NCI-H226 (cell line): Measurements from ENCODE around the gene NRF1.

ENCODE experiments used
- DNase-seq: peaks from one replicate; pipeline ENCODE4 v3.0.0-alpha.2; 2015

NRF1 gene

DNA sequence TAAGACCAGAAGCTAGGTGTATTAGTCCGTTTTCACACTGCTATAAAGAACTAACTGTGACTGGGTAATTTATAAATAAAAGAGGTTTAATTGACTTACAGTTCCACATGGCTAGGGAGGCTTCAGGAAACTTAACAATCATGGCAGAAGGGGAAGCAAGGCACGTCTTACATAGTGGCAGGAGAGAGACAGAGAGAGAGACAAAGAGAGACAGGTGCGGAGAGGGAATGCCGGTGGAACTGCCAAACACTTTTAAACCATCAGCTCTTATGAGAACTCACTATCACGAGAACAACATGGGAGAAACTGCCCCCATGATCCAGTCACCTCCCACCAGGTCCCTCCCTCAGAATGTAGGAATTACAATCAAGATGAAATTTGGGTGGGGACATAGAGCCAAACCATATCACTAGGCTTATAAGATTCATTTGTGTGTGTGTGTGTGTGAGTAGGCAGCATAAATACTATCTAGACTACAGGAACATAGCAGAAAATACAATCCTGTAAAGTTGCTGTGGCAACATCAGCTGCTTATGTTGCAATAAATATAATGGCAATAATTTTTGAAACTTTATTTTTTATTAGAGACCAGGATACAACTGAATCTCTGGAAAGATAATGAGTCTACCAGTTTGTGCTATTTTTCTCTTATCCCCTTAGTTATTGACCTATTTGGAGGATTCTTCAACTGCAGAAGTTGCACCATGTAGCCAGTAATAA lies 77.1 kb downstream of the NRF1 start:
- DNase-seq, result no peak

DNA sequence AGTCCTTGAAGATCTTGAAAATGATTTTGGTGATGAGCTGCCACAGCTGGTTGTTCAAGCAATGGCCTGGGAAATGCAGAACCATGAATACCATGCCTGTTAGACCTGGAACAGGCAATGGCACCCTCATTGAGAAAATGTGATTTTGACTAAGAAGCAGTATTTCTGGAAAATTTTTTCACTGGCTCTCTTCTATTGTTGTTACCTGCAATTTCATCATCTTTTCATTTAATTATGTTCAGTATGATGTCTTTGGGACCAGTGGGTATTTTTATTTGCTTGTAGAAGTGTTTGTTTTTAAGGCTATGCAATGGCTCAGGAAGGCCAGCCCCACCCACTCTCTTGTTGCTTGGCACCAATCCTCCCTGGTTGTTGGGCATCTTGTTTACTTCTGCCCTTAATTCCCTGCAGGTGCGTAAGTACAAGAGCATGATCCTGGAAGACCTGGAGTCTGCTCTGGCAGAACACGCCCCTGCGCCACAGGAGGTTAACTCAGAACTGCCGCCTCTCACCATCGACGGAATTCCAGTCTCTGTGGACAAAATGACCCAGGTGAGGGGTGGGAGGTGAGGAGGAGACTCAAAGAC lies 78.6 kb downstream of the NRF1 start:
- no peak for DNase-seq

DNA sequence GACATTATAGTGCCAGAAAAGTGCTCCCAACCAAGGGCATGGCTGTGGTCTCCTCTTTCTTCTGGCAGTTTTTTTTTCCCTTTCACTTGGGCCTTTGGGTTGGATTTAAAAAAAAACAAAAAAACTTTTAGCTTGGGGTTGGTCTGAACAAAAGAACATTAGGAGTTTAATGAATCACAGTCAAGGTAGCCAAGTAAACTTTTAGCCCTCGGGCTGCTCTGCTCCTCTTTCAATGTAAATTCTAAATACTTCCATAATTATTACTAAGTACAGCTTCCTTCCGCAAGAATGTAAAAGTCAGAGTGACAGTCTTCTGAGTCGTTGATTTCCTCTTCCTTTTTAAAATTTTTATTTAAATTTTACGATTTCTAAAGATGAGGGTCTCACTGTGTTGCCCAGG lies 79.2 kb downstream of the NRF1 start:
- DNase-seq, result no peak

DNA sequence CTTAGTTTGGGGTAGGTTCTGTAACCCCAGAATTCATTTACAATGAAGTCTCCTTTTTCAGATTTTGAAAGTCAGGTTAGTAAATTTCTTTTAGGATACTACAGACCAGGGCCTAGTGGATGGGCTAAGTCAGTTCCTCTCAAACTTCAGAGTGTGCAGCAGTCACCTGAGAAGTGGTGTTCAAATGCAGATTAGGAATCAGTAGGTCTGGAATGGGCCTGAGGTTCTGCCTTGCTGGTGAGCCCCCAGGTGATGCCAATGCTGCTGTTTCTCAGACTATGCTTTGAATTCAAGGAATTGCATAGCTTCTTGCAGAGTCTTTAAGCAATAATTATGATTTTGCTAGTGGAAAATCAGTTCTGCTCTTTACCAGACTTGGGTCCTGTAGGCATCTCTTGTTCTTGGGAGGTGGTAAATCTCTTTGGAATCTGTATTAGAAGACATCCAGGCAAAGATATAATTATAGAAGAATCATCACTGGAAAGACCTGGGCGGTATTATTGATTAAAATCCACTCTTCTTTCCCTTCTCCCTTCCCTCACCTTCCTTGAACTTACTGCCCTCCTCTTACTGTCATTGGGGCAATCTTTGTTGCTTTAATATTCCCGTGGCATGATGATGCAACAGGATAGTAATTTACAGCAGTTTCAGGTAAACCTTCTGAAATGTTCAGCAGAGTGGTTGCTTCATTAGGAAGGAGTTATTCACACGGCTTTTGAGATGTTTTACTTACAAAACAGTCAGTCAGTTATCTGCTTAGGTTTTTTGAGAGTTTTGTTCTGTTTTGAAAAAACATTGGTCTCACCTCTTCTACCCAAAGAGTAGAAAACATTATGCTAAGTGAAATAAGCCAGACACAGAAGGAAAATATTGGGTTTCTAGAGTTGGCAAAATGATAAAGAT lies 87.2 kb downstream of the NRF1 start:
- DNase-seq, result no peak

DNA sequence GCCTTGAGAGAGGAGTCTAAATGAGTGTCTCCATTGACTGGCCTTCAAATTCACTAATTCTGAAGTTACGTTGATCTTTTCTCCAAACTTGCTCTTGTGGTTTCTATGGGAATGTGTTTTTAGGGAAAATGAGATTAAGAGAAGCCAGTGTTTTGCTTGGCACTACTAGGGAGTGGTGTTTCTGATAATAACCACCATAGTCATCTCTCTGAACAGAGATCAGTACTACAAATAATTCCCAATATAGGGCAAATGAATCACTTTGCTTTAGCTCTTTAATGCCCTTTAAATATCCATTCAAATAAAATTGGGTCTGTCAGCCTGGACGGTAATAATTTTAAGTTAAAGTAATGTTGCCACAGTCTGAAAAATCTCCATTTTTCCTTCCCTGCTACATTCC lies 90.8 kb downstream of the NRF1 start:
- peak; percentile 35 for DNase-seq

DNA sequence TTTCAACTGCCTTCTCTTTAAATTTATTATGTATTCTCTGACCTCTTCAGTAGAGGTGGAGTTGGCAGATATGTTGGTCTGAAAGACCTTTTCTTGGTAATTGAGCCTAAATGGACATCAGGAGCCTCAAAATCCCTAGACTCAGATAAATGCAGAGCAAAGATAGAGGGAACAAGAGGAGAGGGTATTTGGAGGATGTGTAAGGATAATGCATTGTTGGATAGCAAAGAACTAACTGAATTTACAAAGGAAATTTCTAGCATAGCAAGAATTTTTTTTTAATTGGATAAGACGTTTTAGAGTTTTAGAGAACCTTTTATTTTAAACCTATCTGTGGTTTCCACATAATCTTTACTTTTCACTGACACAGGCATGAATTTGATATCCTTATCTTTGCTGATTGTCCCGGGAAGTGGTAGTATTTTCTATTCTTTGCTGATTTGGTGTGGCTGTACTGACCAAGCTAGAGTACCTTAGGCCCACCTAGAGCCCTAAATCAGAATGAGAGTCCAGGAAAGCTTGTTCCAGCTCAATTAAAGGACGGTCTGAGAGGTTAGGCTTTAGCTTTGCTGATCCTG lies 91.3 kb downstream of the NRF1 start:
- no peak for DNase-seq

DNA sequence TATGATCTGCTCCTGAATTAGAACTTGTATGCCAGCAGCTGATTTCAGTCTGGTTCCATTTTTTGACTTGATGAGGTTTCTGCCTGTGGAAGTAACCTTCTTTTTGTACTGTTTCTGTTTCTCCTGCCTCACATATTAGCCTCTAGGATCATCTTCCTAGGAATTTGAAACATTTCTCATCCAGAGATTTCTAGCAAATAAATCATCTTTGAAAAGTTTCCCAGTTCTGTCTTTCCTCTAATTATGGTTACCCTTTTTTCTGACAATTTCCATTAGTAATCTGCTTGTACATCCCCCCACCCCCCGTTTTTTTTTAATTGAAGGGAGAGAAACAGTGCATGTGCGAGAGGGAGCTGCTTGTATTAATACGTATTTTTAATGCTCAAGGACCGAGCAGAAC lies 92.2 kb downstream of the NRF1 start:
- no peak for DNase-seq

DNA sequence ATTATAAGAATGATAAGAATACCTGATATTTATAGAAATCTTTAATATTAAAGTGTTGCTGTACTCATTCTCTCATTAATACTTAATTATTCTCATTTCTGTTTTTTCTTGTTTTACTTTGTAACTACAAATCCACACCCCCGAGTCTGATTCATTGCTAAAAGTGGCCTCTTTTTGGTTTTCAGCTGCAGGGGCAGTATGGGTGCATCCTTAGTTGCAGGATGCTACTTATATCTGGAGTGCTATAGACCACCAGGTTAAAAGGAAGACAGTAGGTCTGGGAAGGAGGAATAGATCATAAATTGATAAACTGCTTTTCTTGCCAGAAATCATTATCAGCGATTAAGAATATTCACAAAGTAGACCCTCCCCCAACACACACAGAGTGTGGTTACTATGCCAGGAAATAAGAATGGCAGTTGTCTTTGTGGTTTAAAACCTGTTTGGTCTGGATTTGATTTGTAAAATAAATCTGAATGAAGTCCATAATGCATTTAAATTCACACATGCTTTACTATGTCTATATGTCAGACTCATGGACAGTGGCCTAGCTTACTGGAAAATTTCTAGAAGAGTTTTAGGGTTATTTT lies 96.5 kb downstream of the NRF1 start:
- DNase-seq, result no peak

DNA sequence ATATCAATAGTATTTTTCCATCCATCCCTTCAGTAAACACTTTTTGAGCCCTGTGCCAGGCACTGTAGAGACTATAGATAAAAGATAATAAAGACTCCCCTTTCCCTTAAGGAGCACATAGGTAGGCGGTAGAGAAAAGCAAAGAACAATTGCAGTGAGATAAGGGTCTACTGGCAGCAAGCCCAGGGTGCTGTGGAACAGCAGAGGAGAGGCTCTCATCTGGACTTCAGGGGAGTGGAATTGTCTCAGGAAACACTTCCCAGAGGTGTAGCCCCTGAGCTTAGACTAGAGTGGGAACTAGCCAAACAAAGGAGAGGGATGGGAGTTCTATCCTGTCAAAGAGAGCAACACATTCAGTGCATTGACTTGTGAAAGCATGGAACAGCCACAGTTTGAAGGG lies 102.0 kb downstream of the NRF1 start:
- DNase-seq, result peak; percentile 26

DNA sequence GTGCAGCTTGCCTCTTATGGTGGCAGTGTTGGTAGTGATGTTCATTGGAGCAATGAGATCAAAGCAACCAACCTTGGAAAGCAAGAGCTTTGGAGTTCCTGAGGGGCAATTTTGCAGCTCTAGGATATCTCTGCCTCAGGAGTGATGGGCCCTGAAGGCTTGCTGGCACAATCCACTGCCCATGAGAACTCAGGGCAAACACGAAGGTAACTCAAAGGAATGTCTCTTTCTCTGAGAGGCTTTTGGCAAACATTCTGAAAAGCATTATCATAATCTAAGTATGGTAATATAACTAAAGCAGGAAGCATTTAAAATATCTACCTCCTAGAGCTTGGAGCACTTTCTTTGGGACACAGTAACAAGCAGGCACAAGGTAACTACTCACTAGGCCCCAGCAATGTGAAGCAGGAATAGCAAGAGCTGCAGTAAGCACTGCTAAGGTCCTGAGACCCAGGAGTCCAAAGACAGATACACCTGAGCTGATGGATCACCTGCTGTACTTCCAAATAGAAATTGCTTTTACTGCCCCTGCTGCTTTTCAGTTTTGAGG lies 103.1 kb downstream of the NRF1 start:
- DNase-seq, result peak; percentile 24

DNA sequence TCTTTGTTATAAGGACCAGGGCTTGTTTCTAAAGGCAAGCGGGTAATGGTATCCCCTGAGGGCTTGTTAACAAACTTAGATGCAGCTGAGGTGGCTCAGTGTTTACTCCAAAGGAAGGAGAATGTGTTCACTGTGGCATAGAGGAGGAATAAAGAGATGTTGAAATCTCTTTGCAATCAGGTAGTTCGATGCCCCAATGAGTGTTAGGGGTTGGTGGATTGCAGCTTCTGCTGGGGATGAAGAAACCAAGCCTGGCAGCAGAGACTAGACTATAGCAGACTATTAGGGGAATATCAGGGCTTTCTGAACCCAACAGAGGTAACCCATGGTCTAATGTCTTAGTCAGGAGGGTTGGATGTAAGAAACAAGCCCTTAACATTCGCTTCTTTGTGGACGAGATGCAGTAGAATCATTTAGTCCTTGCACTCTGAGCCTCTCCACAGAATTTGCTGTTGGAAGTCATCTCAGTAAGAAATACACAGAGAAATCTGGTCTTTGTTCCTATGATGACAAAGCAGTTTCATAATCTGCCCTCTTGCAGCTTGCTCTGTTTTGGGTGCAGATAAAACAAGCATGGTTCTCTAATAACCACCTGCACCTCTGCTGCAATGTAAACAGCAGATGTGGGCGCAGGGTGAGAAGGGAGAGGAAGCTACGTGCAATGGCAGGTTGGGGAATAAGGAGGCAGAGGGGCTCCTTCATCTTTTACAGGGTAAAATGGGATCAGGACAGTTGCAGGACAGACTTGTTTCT lies 108.6 kb downstream of the NRF1 start:
- DNase-seq, result no peak

DNA sequence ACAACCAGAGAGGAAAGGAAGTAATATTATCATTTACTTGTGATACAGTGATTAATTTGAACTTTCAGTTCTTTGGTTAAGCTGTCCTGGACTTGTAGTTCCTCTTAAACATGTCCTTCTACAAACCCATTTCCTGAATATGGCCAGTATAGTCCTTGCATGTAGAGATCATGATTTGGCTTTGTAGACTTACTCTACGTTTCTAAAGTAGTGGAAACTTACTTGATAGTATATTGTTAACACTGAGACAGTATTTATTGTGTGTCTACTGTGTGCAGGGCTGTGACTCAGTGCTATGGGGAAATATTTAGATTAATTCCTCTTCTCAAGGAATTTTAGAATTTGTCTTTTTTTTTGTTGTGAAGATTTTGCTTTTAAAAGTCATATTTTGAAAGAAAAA lies 109.5 kb downstream of the NRF1 start:
- DNase-seq, result no peak

DNA sequence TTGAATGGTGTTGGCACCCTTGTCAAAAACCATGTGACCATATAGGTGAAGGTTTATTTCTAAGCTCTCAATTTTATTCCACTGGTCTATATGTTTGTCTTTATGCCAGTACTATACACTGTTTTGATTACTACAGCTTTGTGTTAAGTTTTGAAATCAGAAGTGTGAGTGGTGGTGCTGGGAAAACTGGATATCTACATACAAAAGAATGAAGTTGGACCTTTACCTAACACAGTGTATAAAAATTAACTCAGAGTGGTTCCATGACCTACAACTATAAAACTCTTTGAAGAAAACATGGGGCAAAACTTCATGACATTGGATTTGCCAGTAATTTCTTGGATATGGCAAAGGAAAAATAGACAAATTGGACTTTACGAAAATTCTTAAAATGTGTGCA lies 112.2 kb downstream of the NRF1 start:
- DNase-seq, result no peak

DNA sequence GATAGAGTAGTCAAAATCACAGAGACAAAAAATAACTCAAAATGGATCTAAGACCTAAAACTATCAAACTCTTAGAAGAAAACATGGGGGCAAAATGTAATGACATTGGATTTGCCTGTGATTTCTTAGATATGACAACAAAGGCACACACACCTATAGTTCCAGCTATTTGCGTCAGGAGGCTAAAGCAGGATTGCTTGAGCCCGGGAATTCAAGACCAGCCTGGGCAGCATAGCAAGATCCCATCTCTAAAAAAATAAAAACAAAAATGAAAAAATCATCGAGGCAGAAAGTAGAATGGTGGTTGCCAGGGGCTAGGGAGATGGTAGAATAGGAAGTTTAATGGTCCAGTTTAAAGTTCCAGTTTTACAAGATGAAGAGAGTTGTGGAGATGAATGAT lies 113.3 kb downstream of the NRF1 start:
- no peak for DNase-seq

DNA sequence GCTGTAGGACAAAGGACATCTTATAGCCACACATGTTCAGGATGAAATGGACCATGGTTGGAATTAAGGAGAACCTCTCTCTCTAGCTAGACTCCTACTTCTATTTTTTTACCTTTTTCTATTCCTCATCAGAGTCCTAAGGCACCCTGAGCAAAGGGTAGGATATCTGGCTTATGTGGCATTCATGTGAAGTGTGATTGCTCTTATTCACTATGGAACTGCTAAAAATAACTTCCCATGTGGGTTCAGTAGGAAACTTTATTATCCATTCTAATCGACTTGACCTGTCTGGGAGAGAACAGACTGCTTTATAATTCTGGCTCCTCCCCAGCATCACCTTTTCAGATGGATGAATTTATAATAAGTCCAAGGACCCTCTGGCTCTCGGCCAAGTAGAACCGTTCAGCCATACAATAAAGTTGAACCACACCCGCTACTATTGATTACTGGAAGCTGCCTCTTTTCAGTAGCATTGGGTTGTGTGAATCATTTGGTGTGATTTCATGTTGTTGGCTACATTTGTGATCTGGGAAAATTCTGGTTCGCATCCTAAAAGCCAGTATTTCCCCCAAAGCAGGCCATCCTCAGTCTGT lies 117.5 kb downstream of the NRF1 start:
- DNase-seq, result no peak

DNA sequence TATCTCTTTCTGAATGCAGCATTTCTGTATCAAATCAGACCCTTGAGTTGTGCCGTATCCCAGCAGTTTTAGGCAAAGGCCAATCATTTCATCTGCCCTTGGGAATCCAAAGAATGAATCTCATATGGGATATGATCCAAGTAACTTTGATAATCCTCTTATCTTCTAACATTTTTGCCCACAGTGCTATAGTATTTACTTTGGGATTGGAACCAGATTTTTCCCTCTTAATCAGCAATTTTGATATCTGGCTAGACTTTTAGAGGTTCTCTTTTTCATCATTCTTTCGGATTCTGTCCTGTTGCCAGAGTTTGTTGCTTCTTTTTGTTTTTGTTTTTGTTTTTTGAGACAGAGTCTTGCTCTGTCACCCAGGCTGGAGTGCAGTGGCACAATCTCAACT lies 118.0 kb downstream of the NRF1 start:
- DNase-seq, result peak; percentile 9

DNA sequence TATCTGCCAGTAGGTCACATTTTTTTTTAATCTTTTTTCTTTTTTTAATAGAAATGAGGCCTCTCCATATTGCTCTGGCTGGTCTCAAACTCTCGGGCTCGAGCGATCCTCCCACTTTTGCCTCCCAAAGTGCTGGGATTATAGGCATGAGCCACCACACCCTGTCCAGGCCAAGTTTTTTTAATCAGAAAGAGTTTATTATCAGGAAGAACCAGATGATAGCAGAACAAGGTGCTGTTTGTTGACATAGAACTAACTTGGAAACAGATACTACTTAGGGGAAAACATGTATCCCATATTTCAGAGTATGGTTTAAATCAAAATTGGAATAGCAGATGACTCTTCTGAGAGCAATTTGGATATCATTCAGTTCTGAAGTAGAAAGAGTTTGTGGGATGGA lies 118.6 kb downstream of the NRF1 start:
- DNase-seq, result no peak

DNA sequence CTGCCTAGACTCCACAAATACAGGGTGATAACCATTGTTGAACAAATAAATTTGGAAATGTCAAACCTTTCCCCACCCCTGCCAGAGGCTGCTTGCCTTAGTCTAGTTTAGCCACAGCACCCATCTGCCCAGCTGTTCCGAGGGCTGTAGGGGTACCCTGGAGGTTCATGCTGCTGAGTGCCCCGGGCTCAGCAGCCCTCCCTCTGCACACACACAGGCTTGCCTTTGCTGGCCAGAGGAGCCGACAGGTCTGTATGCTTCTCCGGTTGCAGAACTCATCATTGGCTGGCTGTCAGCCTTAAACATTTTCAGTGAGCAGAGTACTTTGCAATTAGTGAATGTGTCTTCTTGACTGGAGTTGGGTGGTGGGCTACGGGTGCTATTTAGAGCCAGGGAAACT lies 122.9 kb downstream of the NRF1 start:
- no peak for DNase-seq

DNA sequence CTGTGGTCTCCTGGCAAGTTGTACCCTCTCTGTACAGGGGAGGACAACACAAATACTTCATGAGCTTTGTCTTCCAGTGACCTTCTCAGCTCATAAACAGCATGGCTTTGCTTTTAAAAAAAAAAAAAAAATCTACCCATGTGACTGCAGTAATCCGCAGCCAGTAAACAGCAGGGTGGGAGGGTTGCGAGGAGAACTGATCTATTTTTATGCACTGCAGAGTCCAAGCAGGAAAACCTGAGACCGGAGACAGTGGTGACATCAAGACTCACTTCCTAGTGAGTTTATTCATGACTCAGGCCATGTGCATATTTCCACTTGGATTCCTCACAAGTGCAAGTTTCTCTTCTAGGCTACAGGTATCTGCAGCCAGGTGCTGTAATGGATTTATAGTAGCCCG lies 127.9 kb downstream of the NRF1 start:
- no peak for DNase-seq

DNA sequence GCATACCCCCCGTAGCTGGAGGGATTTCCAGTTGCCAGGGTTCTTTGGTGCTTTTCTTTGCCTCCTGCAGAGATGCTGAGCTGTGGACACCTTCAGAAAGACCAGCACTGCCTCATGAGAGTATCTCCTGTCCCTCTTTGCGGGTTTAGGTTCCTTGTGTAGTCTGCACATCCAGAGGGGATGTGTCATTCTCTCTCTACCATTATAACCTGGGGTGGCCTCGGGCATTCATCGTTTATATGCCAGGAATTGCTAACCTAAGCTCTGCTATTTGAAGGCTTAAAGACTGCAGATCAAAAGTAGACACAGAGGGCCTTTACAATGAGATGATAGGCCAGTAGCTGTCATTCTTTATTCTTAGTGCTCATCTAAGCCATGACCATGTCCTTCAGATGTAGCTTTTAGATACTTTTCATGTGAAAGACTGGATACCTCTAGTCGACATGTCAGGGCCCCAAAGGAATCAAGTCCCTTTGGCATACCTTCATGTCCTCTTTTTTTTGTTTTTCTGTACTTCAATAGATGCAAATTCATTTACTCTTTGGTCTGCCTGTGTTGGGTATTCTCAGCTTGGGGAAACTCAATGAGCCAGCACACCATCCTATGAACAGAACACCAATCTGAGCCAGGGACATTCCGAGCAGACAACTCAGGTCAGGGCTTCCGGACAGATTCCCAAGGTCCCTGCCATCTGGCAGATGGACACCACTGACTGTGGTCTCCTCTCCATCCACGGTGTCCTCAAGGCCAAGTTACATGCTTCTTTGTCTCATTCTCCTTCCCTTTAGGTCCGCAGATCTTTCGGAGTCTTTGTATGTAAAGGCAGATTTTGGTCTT lies 129.3 kb downstream of the NRF1 start:
- no peak for DNase-seq

DNA sequence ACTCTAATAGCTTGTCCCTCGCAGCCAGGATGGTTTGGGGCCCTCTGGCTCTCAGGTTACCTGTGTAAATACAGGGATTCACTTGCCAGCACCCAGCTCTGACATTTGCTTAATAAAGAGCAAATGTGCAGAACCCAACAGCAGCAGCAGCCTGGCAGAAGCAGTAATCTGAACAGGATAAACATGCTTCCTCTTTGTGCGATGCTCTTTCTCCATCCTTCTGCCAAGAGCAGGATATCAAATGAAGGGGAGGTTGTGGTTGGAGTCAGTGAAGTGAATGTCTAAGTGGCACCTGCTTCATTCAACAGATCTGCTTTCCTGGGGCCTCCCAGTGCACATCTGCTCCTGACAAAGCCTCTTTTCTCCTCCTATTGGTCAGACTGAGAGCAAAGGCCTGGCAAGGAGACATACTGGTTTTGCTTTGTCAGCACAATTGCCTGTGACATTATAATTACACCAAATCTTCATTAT lies 130.3 kb downstream of the NRF1 start:
- DNase-seq, result no peak
